Psoas muscle (tissue), 8 donors: ENCODE measurements around the gene KLHL35. TPM values are rescaled to one million over a fixed set of nuclear protein-coding genes. Genes with fewer than 3 reads are reported as not detected.

Experiments
- ATAC-seq, 4 donors: fragments of 200-7000 bp; cut with Tn5 transposase; one replicate each; pipeline ENCODE4 v1.9.1; 2020; ENCODE audit warnings: moderate library complexity in 3 of 4, mild to moderate bottlenecking in 2 of 4
- DNase-seq, 2 donors: peaks; one replicate each; pipeline ENCODE4 v3.0.0-alpha.2; 2020
- H3K27ac ChIP-seq: fragments of 200-600 bp; one replicate; pipeline ENCODE4 v1.8.0; 2022
- H3K27me3 ChIP-seq, 3 donors: fragments of 200-600 bp in 1 of 3; one replicate each; pipeline versions ENCODE4 v1.6.1 to v1.8.0; 2013 to 2022; ENCODE audit warnings: low read length in 2 of 3, mild to moderate bottlenecking in 2 of 3, moderate library complexity in 1 of 3; ENCODE audit not compliant: insufficient read depth in 3 of 3
- H3K36me3 ChIP-seq, 2 donors: fragments of 200-600 bp in 1 of 2; one replicate each; pipeline versions ENCODE4 v1.6.1 to v1.8.0; 2013 to 2022; ENCODE audit warnings: low read depth in 1 of 2, mild to moderate bottlenecking in 1 of 2, moderate library complexity in 1 of 2; ENCODE audit not compliant: insufficient read depth in 1 of 2
- H3K4me1 ChIP-seq: fragments of 200-600 bp; one replicate; pipeline ENCODE4 v1.8.0; 2022
- H3K4me3 ChIP-seq: fragments of 200-600 bp; one replicate; pipeline ENCODE4 v1.8.0; 2022; ENCODE audit warnings: mild to moderate bottlenecking
- H3K9me3 ChIP-seq: fragments of 200-600 bp; one replicate; pipeline ENCODE4 v1.8.0; 2022
- CTCF ChIP-seq: fragments of 200-600 bp; IDR thresholded peaks from one replicate; pipeline ENCODE4 v1.8.0; 2022; ENCODE audit warnings: antibody characterized with exemption
- WGBS, 3 donors: extraction: QIAGEN DNeasy Blood & Tissue Kit; methylation state at CpG; one replicate each; pipeline versions ENCODE4 v1.1.6 to v1.1.7; 2013; 5-methylcytosine and 5-hydroxymethylcytosine counted together
- intact Hi-C, 2 donors: fragments of 100-400 bp; cut with DNase I; formaldehyde crosslinking; loops; one replicate each; pipeline versions ENCODE4 v1.11.0 to v1.14.2; 2022
- polyA plus RNA-seq, 3 donors: library from polyadenylated mRNA; stranded (reverse); fragments of 200-250 nt; gene quantifications; one replicate each; pipeline ENCODE4 v1.2.3, GENCODE V29; 2013
- total RNA-seq, 4 donors: library from RNA; stranded (reverse); fragmentation: NEBNext Ultra II Directional in 2 of 4; extraction: Animal tissue kit (Norgen Biotek cat#: 25700) in 2 of 4; gene quantifications; one replicate each; pipeline versions ENCODE4 v1.2.1 to v1.2.4, GENCODE V29; 2021 to 2023
- donor health status: healthy with polysubstance abuse.
- donor health status: DM: no; HTN: no; CAD: no; lungs with moderate emphysema.
- donor health status: Bipolar disorder and iron deficiency.
- donor health status: healthy.
- donor health status: DM: yes; HTN: yes; CAD: no.
- donor health status: DM: no; HTN: no; CAD: no.
- donor health status: DM: no; HTN: no; CAD: no.
- donor health status: DM: yes; HTN: yes; CAD: no.

KLHL35 gene
- total and polyA plus RNA-seq, 7 donors: 0.34 to 4.1 (median 0.56) TPM

GRCh38 chr11:75479597-75480145 lies 46.7 kb upstream of the KLHL35 start:
- peak overlapping the region; percentile 30 for H3K27ac ChIP-seq
- intact Hi-C loops: no loop called here
- DNase-seq (no peak), ATAC-seq (no peak)
- WGBS, 3 donors: 63 to 73% (median 67%) methylated on average over 4 of the region's 4 CpGs
- H3K27me3 ChIP-seq: no peaks in the 10 kb centered on the region
- TF ChIP-seq CTCF: no peak
- peaks cover 44% of the 10 kb centered on the region for H3K4me1 ChIP-seq
- H3K4me3 ChIP-seq: no peak overlapping the region
- no peaks in the 10 kb centered on the region for H3K9me3 ChIP-seq
- no peaks in the 10 kb centered on the region for H3K36me3 ChIP-seq

- Histone ChIP-seq H3K27me3 (no peaks in the 10 kb centered on the region), H3K4me1 (peaks cover 44% of the 10 kb centered on the region), H3K27ac (peak overlapping the region; percentile 30), H3K9me3 (no peaks in the 10 kb centered on the region), H3K4me3 (no peak overlapping the region), H3K36me3 (no peaks in the 10 kb centered on the region)
- intact Hi-C loops: no loop called here
- TF ChIP-seq CTCF: no peak
- WGBS, 3 donors: 45 to 68% (median 55%) methylated on average over 5 of the region's 5 CpGs
- no peak for ATAC-seq
- DNase-seq: no peak
Observed at GRCh38 chr11:75478783-75479596, 46.0 kb upstream of the KLHL35 start.

- intact Hi-C loops: loop anchor here in 1 of 2 donors (2.0 kb wide), 1 partner anchor 41 kb away; no protein-coding TSS in a partner anchor
- DNase-seq: no peak
- no peak overlapping the region for H3K4me3 ChIP-seq
- no peaks in the 10 kb centered on the region for H3K36me3 ChIP-seq
- H3K27me3 ChIP-seq: no peaks in the 10 kb centered on the region
- ATAC-seq: no peak
- H3K27ac ChIP-seq: peak overlapping the region; percentile 86
- no peaks in the 10 kb centered on the region for H3K9me3 ChIP-seq
- no peak for TF ChIP-seq CTCF
- peaks cover 44% of the 10 kb centered on the region for H3K4me1 ChIP-seq
- WGBS, 3 donors: 76 to 83% (median 78%) methylated on average over 12 of the region's 12 CpGs
Observed at GRCh38 chr11:75477614-75477935, 44.6 kb upstream of the KLHL35 start.

DNA sequence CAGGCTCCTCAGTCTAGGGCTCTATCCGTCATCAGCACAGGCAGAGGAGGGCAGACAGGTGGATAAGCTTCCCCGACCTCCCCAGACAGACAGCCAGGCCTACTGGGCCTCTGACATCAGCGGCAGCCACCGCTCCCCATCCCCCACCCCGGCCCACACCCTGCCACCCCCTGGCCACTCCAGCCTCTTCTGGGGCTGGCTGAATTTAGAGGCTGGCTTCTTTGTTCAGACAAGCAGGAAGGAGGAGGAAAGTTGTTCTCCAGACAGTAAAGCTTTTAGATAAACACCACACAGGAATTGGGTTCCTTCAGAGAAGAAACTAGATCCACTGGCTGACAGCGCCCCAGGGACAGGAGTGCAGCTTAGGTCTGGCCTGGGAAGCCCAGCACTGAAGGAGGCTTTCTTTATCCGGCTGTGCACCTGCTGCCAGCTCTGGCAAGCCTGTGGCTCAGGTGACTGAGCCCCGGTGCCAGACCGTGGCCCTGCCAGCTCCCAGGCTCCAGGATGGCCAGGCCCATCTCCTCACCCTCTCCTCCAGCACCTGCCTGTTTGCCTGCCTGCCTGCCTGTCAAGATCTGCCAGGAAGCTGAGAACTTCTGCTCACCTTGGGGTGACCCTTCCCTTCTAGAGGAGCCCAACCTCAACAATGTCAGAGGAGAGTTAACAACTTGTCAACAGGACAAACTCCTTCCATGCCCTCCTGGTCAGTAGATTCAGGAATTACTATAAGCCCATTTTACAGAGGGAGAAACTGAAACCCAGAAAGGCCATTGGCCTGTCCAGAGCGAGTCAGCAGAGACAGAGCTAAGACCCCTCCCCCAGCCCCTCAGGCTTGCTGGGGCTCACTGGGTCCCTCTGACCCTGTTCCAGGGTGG lies 44.0 kb upstream of the KLHL35 start:
- H3K4me1 ChIP-seq: peaks cover 44% of the 10 kb centered on the region
- no peaks in the 10 kb centered on the region for H3K9me3 ChIP-seq
- DNase-seq (peak; percentile 68 to 86), ATAC-seq (peak; percentile 90 to 95 (median 92))
- WGBS, 3 donors: 29 to 52% (median 37%) methylated on average over 9 to 10 of the region's 10 CpGs
- TF ChIP-seq CTCF: no peak
- H3K27me3 ChIP-seq: no peaks in the 10 kb centered on the region
- peak overlapping the region; percentile 86 for H3K27ac ChIP-seq
- H3K36me3 ChIP-seq: no peaks in the 10 kb centered on the region
- peak overlapping the region; percentile 7 for H3K4me3 ChIP-seq
- intact Hi-C loops: loop anchor here in 1 of 2 donors (2.0 kb wide), 1 partner anchor 42 kb away; no protein-coding TSS in a partner anchor
